HepG2 (cell line): ENCODE measurements around the gene RBM23. TPM values are rescaled to one million over a fixed set of nuclear protein-coding genes. Genes with fewer than 3 reads are reported as not detected.
A peak's percentile ranks its signal among the peaks of the same experiment; 100 is the strongest.

ENCODE experiments used
- ARID2 ChIP-seq: sonication (generic); formaldehyde crosslinking; IDR thresholded peaks from 2 replicates; pipeline ENCODE4 v1.8.1; 2022; ENCODE audit warnings: mild to moderate bottlenecking, missing genetic modification reagents, borderline replicate concordance
- BCLAF1 ChIP-seq: fragments of 450-650 bp; IDR thresholded peaks from 2 replicates; pipeline ENCODE4 v1.6.1; 2017; ENCODE audit warnings: mild to moderate bottlenecking
- BRCA1 ChIP-seq: sonication (generic); formaldehyde crosslinking; IDR thresholded peaks from 2 replicates; pipeline ENCODE4 v1.4.0; 2020; ENCODE audit warnings: missing genetic modification reagents
- ERF ChIP-seq: IDR thresholded peaks from 2 replicates; pipeline ENCODE4 v1.6.1; 2018; ENCODE audit warnings: missing biosample characterization, missing genetic modification reagents
- FLYWCH1 ChIP-seq: sonication (generic); formaldehyde crosslinking; IDR thresholded peaks from 2 replicates; pipeline ENCODE4 v1.8.1; 2023; ENCODE audit warnings: mild to moderate bottlenecking, missing genetic modification reagents
- HNRNPLL ChIP-seq: fragments of 200-400 bp; formaldehyde crosslinking; IDR thresholded peaks from 2 replicates; pipeline ENCODE4 v1.6.1; 2017; ENCODE audit warnings: mild to moderate bottlenecking, low read depth, low read length; ENCODE audit not compliant: poor library complexity, severe bottlenecking
- IKZF5 ChIP-seq: IDR thresholded peaks from 2 replicates; pipeline ENCODE4 v1.6.1; 2018; ENCODE audit warnings: missing genetic modification reagents, mild to moderate bottlenecking, missing compliant biosample characterization
- KLF11 ChIP-seq: IDR thresholded peaks from 2 replicates; pipeline ENCODE4 v1.6.1; 2016; ENCODE audit warnings: missing compliant biosample characterization
- MIXL1 ChIP-seq: IDR thresholded peaks from 2 replicates; pipeline ENCODE4 v1.6.1; 2016
- MLX ChIP-seq: IDR thresholded peaks from 2 replicates; pipeline ENCODE4 v1.6.1; 2016
- NBN ChIP-seq: fragments of 450-650 bp; conservative IDR thresholded peaks from 2 replicates; pipeline ENCODE4 v1.6.1; 2017
- NPAS2 ChIP-seq: sonication (generic); formaldehyde crosslinking; IDR thresholded peaks from 2 replicates; pipeline ENCODE4 v1.8.0; 2022; ENCODE audit warnings: mild to moderate bottlenecking, missing genetic modification reagents, borderline replicate concordance
- REL ChIP-seq: sonication (generic); formaldehyde crosslinking; conservative IDR thresholded peaks from 2 replicates; pipeline ENCODE4 v1.8.0; 2022; ENCODE audit warnings: mild to moderate bottlenecking, missing genetic modification reagents, moderate library complexity
- RNF2 ChIP-seq: fragments of 450-650 bp; conservative IDR thresholded peaks from 2 replicates; pipeline ENCODE4 v1.6.1; 2016; ENCODE audit warnings: low read depth
- TOE1 ChIP-seq: sonication (generic); formaldehyde crosslinking; IDR thresholded peaks from 2 replicates; pipeline ENCODE4 v1.4.0; 2020; ENCODE audit warnings: mild to moderate bottlenecking, missing genetic modification reagents
- ZNF121 ChIP-seq: sonication (generic); formaldehyde crosslinking; IDR thresholded peaks from 2 replicates; pipeline ENCODE4 v1.5.0; 2020; ENCODE audit warnings: mild to moderate bottlenecking, missing genetic modification reagents
- ZNF160 ChIP-seq: sonication (generic); formaldehyde crosslinking; IDR thresholded peaks from 2 replicates; pipeline ENCODE4 v1.8.0; 2022; ENCODE audit warnings: mild to moderate bottlenecking, inconsistent platforms, missing genetic modification reagents
- ZNF232 ChIP-seq: sonication (generic); formaldehyde crosslinking; IDR thresholded peaks from 2 replicates; pipeline ENCODE4 v1.4.0; 2020; ENCODE audit warnings: missing genetic modification reagents, borderline replicate concordance
- ZNF430 ChIP-seq: sonication (generic); formaldehyde crosslinking; IDR thresholded peaks from 2 replicates; pipeline ENCODE4 v1.9.0; 2021; ENCODE audit warnings: mild to moderate bottlenecking, missing genetic modification reagents
- ZSCAN21 ChIP-seq: sonication (generic); formaldehyde crosslinking; IDR thresholded peaks from 2 replicates; pipeline ENCODE4 v1.8.0; 2022; ENCODE audit warnings: mild to moderate bottlenecking, missing genetic modification reagents, moderate library complexity, borderline replicate concordance
- polyA plus RNA-seq, 8 experiments: library from polyadenylated mRNA; depleted of rRNA in 3 of 8; stranded (reverse) in 7 of 8; unstranded in 1 of 8; fragments of >200 nt; fragmentation: Illumina TruSeq in 4 of 8; extraction: Trizol in 4 of 8; gene quantifications; 2 replicates each; pipeline versions ENCODE4 v1.2.1 to v1.2.3, GENCODE V29; 2011 to 2016; ENCODE audit warnings: low read depth in 4 of 8, missing spikeins in 1 of 8, mixed read lengths in 1 of 8; ENCODE audit not compliant: insufficient read depth in 1 of 8
- total RNA-seq, 5 experiments: library from RNA; depleted of rRNA; stranded (reverse); fragments of >200 nt; fragmentation: Illumina TruSeq; extraction: Trizol; gene quantifications; 2 replicates each; pipeline ENCODE4 v1.2.3, GENCODE V29; 2016; ENCODE audit warnings: low read depth in 1 of 5
- TF ChIP-seq, protein P1 (sequence below): sonication (generic); formaldehyde crosslinking; IDR thresholded peaks from 2 replicates; pipeline ENCODE4 v1.5.0; 2020; ENCODE audit warnings: mild to moderate bottlenecking, missing genetic modification reagents
- TF ChIP-seq, protein P2 (sequence below): sonication (generic); formaldehyde crosslinking; IDR thresholded peaks from 2 replicates; pipeline ENCODE4 v1.4.0; 2020; ENCODE audit warnings: missing genetic modification reagents

RBM23 gene
- total and polyA plus RNA-seq, 2 of the 13 experiments (the other 11 are each of a cell fraction or from before 2014, with no cell fraction given): 1.5 to 2.1 TPM

DNA sequence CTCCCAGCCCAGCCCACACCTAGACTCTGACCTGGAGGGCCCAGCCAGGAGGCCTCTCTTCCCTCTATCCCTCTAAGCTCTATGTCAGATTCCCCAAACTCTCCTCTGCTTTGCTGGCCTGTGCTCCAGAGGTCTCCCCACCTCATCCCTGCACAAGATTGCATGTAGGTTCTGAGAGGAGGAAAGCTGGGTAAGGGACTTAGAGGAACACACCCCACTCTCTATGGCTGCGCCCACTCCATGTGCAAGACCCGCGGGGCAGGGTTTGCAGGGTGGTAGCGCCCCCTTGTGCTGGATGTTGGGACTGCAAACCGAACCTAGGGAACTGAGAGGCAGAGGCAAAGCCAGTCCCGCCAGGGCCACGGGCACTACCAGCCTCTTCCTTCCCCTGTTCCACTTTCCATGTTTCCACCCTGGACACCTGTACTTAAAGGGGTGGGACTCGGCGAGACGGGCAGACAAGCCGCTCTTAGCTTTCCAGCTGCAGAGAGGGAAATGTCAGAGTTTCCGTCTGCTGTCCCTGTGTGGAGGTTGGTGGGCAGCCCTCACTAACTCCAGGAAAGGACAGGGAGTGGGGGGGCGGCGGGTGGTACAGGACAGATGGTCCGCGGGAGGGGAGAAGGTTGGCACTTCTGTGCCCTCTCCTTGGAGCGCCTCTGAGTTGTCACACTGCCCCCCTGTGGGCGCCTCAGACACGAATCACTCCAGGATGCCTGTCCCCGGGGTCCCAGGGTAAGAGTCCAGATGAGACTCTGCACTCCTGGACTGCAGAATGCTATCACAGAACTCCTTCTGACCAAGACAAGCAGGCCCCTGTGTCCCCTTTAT, 65.8 kb downstream of the RBM23 start (continued):
- TF ChIP-seq REL (CRISPR knock-in tag) (no peak), RNF2 (no peak; the same call in 1 of the 2 replicates), NPAS2 (no peak), MLX (CRISPR knock-in tag) (no peak), BRCA1 (CRISPR knock-in tag) (no peak), FLYWCH1 (CRISPR knock-in tag) (no peak), ZNF121 (CRISPR knock-in tag) (peak; percentile 70; the same call in 1 of the 2 replicates), ZNF160 (peak; percentile 79; the same call in 1 of the 2 replicates), IKZF5 (CRISPR knock-in tag) (peak; percentile 77; the same call in 1 of the 2 replicates), ZNF430 (CRISPR knock-in tag) (peak; percentile 51; the same call in 1 of the 2 replicates), NBN (no peak), BCLAF1 (no peak), HNRNPLL (peak; percentile 44), KLF11 (CRISPR knock-in tag) (no peak), ERF (CRISPR knock-in tag) (peak; percentile 70; the same call in 1 of the 2 replicates), TOE1 (CRISPR knock-in tag) (peak; percentile 89; the same call in 1 of the 2 replicates), ZSCAN21 (CRISPR knock-in tag) (peak; percentile 89; the same call in 1 of the 2 replicates), ARID2 (CRISPR knock-in tag) (peak; percentile 34), MIXL1 (CRISPR knock-in tag) (peak; percentile 88), ZNF232 (CRISPR knock-in tag) (0 out of 2 replicates have a peak, but pooled peaks have one; percentile 39)
- TF ChIP-seq, protein P1, sequence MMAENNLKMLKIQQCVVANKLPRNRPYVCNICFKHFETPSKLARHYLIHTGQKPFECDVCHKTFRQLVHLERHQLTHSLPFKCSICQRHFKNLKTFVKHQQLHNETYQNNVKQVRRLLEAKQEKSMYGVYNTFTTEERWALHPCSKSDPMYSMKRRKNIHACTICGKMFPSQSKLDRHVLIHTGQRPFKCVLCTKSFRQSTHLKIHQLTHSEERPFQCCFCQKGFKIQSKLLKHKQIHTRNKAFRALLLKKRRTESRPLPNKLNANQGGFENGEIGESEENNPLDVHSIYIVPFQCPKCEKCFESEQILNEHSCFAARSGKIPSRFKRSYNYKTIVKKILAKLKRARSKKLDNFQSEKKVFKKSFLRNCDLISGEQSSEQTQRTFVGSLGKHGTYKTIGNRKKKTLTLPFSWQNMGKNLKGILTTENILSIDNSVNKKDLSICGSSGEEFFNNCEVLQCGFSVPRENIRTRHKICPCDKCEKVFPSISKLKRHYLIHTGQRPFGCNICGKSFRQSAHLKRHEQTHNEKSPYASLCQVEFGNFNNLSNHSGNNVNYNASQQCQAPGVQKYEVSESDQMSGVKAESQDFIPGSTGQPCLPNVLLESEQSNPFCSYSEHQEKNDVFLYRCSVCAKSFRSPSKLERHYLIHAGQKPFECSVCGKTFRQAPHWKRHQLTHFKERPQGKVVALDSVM (CRISPR knock-in tag): peak; percentile 84
- TF ChIP-seq, protein P2, sequence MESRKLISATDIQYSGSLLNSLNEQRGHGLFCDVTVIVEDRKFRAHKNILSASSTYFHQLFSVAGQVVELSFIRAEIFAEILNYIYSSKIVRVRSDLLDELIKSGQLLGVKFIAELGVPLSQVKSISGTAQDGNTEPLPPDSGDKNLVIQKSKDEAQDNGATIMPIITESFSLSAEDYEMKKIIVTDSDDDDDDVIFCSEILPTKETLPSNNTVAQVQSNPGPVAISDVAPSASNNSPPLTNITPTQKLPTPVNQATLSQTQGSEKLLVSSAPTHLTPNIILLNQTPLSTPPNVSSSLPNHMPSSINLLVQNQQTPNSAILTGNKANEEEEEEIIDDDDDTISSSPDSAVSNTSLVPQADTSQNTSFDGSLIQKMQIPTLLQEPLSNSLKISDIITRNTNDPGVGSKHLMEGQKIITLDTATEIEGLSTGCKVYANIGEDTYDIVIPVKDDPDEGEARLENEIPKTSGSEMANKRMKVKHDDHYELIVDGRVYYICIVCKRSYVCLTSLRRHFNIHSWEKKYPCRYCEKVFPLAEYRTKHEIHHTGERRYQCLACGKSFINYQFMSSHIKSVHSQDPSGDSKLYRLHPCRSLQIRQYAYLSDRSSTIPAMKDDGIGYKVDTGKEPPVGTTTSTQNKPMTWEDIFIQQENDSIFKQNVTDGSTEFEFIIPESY (CRISPR knock-in tag): peak; percentile 77
